Liver (tissue), 9 donors: Measurements from ENCODE around the gene TTC23. TPM values are rescaled to one million over a fixed set of nuclear protein-coding genes. Genes with fewer than 3 reads are reported as not detected.

Experiments
- DNase-seq: peaks from one replicate; pipeline ENCODE4 v3.0.0-alpha.2; 2017; ENCODE audit warnings: low spot score
- H3K27ac ChIP-seq, 2 donors: one replicate each; pipeline ENCODE4 v1.7.0; 2013; ENCODE audit warnings: inconsistent platforms in 2 of 2, low read length in 2 of 2, control low read depth in 1 of 2, low read depth in 1 of 2, mild to moderate bottlenecking in 1 of 2
- H3K27me3 ChIP-seq, 4 donors: one replicate each; pipeline versions ENCODE4 v1.6.1 to v1.7.0; 2013; ENCODE audit warnings: low read length in 3 of 4, inconsistent platforms in 1 of 4, mild to moderate bottlenecking in 1 of 4, moderate library complexity in 1 of 4; ENCODE audit not compliant: control insufficient read depth in 4 of 4, insufficient read depth in 4 of 4
- H3K36me3 ChIP-seq, 4 donors: one replicate each; pipeline versions ENCODE4 v1.6.1 to v1.7.0; 2013; ENCODE audit warnings: low read length in 3 of 4, mild to moderate bottlenecking in 3 of 4, low read depth in 1 of 4, moderate library complexity in 1 of 4; ENCODE audit not compliant: control insufficient read depth in 4 of 4, insufficient read depth in 3 of 4
- H3K4me1 ChIP-seq, 4 donors: one replicate each; pipeline versions ENCODE4 v1.6.1 to v1.7.0; 2013; ENCODE audit warnings: low read length in 3 of 4, mild to moderate bottlenecking in 3 of 4, moderate library complexity in 1 of 4; ENCODE audit not compliant: control insufficient read depth in 4 of 4, insufficient read depth in 4 of 4
- H3K4me3 ChIP-seq, 3 donors: one replicate each; pipeline versions ENCODE4 v1.6.1 to v1.7.0; 2013; ENCODE audit warnings: low read length in 3 of 3, control low read depth in 1 of 3, low read depth in 1 of 3, mild to moderate bottlenecking in 1 of 3
- H3K9ac ChIP-seq, 2 donors: one replicate each; pipeline ENCODE4 v1.7.0; 2013; ENCODE audit warnings: low read length in 2 of 2, mild to moderate bottlenecking in 2 of 2, moderate library complexity in 2 of 2, control low read depth in 1 of 2, low read depth in 1 of 2
- H3K9me3 ChIP-seq, 4 donors: one replicate each; pipeline versions ENCODE4 v1.6.1 to v1.7.0; 2013; ENCODE audit warnings: low read length in 3 of 4; ENCODE audit not compliant: control insufficient read depth in 4 of 4
- FOXA1 ChIP-seq: IDR thresholded peaks from 2 replicates; pipeline ENCODE4 v1.6.1; 2016; ENCODE audit warnings: antibody characterized with exemption
- JUND ChIP-seq, 2 donors: IDR thresholded peaks; 2 replicates each; pipeline ENCODE4 v1.6.1; 2016; ENCODE audit warnings: antibody characterized with exemption in 2 of 2
- MAX ChIP-seq: IDR thresholded peaks from 2 replicates; pipeline ENCODE4 v1.6.1; 2016; ENCODE audit warnings: antibody characterized with exemption
- NR2F2 ChIP-seq: IDR thresholded peaks from 2 replicates; pipeline ENCODE4 v1.6.1; 2016; ENCODE audit warnings: antibody characterized with exemption
- REST ChIP-seq: IDR thresholded peaks from 2 replicates; pipeline ENCODE4 v1.6.1; 2016; ENCODE audit warnings: antibody characterized with exemption, mild to moderate bottlenecking
- SP1 ChIP-seq: IDR thresholded peaks from 2 replicates; pipeline ENCODE4 v1.6.1; 2018; ENCODE audit warnings: antibody characterized with exemption, mild to moderate bottlenecking
- WGBS: extraction: QIAGEN DNeasy Blood & Tissue Kit; methylation state at CpG from one replicate; pipeline ENCODE4 v1.1.7; 2013; 5-methylcytosine and 5-hydroxymethylcytosine counted together
- polyA plus RNA-seq, 2 donors: library from polyadenylated mRNA; stranded (reverse) in 1 of 2; unstranded in 1 of 2; fragments of 200-250 nt in 1 of 2; fragments of >200 nt in 1 of 2; fragmentation: Nextera tagmentation in 1 of 2; extraction: Ambion mirVana in 1 of 2; gene quantifications; one replicate each; pipeline versions ENCODE4 v1.2.1 to v1.2.3, GENCODE V29; 2013 to 2015
- total RNA-seq, 2 donors: library from RNA; depleted of rRNA; stranded (reverse); fragments of >200 nt; gene quantifications; one replicate each; pipeline ENCODE4 v1.2.3, GENCODE V29; 2014
- TF ChIP-seq, protein P1 (sequence below): IDR thresholded peaks from 2 replicates; pipeline ENCODE4 v1.6.1; 2016; ENCODE audit warnings: antibody characterized with exemption
- donor health status: healthy.
- donor health status: healthy.
- donor health status: healthy.
- donor health status: healthy.
- donor health status: healthy.

Gene TTC23
- total and polyA plus RNA-seq, 4 donors = 3.7 to 12.3 (median 7.2) TPM

DNA sequence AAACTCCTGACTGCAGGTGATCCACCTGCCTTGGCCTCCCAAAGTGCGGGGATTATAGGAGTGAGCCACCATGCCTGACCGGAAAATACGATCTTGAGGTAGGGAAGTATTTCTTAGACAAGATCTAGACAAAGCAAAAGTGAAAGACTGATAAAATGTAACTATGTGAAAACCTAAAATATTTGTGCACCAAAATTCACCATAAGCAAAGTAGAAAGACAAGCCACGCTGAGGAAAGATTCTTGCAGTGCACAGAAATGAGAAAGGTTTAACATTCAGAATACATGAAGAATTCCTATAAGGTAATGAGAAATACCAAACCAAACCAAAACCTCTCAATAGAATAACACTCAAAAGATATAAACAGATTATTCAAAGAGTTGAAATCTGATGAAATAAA lies 108.8 kb downstream of the TTC23 start:
- no peak for DNase-seq
- WGBS = 98% methylated on average over 4 of the region's 4 CpGs
- TF ChIP-seq JUND (IDR thresholded peaks at IDR 0.05) = no peak

GRCh38 chr15:99139276-99139675 lies 110.1 kb downstream of the TTC23 start:
- Histone ChIP-seq H3K27me3 (no peaks in the 10 kb centered on the region), H3K9ac (no peak overlapping the region), H3K36me3 (peaks cover 0 to 4% (median 2%) of the 10 kb centered on the region in 4 donors), H3K9me3 (no peaks in the 10 kb centered on the region), H3K4me3 (no peak overlapping the region), H3K27ac (no peak overlapping the region), H3K4me1 (peaks cover 4 to 16% (median 13%) of the 10 kb centered on the region in 4 donors)
- no peak for TF ChIP-seq MAX
- WGBS = 91% methylated on average over 4 of the region's 4 CpGs
- DNase-seq = no peak

More for the DNA sequence above, 108.8 kb downstream of the TTC23 start:
- H3K36me3 ChIP-seq = peaks cover 0 to 4% (median 2%) of the 10 kb centered on the region in 4 donors
- H3K27ac ChIP-seq = no peak overlapping the region
- H3K9ac ChIP-seq = no peak overlapping the region
- H3K4me1 ChIP-seq = peaks cover 4 to 19% (median 14%) of the 10 kb centered on the region in 4 donors
- no peak overlapping the region for H3K4me3 ChIP-seq
- H3K27me3 ChIP-seq = no peaks in the 10 kb centered on the region
- H3K9me3 ChIP-seq = no peaks in the 10 kb centered on the region

GRCh38 chr15:99138491-99138982 lies 110.8 kb downstream of the TTC23 start:
- Histone ChIP-seq H3K4me3 (no peak overlapping the region), H3K36me3 (peaks cover 0 to 4% (median 2%) of the 10 kb centered on the region in 4 donors), H3K9me3 (no peaks in the 10 kb centered on the region), H3K27me3 (no peaks in the 10 kb centered on the region), H3K27ac (no peak overlapping the region), H3K9ac (no peak overlapping the region), H3K4me1 (peaks cover 0 to 10% (median 7%) of the 10 kb centered on the region in 4 donors)
- 95% methylated on average over 15 of the region's 15 CpGs for WGBS
- TF ChIP-seq FOXA1 (no peak), NR2F2 (no peak), MAX (no peak), JUND (IDR thresholded peaks at IDR 0.05) (no peak), SP1 (no peak)
- TF ChIP-seq, protein P1, sequence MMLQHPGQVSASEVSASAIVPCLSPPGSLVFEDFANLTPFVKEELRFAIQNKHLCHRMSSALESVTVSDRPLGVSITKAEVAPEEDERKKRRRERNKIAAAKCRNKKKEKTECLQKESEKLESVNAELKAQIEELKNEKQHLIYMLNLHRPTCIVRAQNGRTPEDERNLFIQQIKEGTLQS = no peak
- DNase-seq = no peak

GRCh38 chr15:99137877-99138276 lies 111.5 kb downstream of the TTC23 start:
- no peak overlapping the region for H3K9ac ChIP-seq
- no peak for DNase-seq
- WGBS = 94% methylated on average over 5 of the region's 5 CpGs
- H3K27ac ChIP-seq = no peak overlapping the region
- no peaks in the 10 kb centered on the region for H3K27me3 ChIP-seq
- peaks cover 0 to 4% (median 2%) of the 10 kb centered on the region in 4 donors for H3K36me3 ChIP-seq
- TF ChIP-seq REST = no peak
- no peaks in the 10 kb centered on the region for H3K9me3 ChIP-seq
- peaks cover 0 to 3% (median 1%) of the 10 kb centered on the region in 4 donors for H3K4me1 ChIP-seq
- H3K4me3 ChIP-seq = no peak overlapping the region
